ENCODE data around the gene KPNA1.
"Not testable (repeated sequence)": the region's sequence is repeated elsewhere in the genome, so short reads cannot be mapped to it uniquely, and the experiment has no call there.

KPNA1 gene

DNA sequence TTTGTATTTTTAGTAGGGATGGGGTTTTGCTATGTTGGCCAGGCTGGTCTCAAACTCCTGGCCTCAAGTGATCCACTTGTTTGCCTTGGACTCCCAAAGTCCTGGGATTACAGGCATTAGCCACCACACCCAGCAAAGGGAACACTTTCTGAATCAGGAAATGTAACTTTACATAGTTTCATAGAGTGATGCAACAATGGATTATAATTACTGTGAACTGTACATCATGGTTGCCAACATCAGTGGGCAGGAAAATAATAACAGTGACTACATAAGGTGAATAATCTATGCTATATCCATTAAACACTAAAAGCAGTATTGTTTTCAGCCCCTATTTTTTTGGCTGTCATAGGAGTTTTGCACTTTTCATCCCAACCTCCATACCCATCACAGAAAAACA, 5.0 kb upstream of the KPNA1 start:
- FAIRE-seq, result no peak

DNA sequence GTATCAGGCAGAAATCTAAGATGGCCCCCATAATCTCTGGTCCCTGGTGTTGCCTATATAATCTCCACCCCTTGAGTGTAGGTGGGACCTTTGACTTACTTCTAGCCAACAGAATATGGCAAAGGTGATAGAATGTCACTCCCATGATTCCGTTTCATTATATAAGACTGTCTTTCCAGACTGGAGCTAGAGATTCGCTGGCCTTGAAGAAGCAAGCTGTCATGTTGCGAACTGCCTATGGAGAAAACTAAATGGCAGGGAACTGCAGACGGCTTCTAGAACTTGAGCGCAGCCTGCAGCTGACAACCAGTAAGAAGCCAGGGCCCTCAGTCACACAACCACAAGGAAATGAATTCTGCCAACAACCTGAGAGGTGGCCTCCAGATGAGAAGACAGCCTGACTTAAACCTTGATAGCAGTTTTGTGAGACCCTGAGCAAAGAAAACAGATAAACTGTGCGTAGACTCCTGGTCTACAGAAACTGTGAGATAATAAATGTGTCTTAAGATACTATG, 2.2 kb upstream of the KPNA1 start:
- FAIRE-seq, result no peak

DNA sequence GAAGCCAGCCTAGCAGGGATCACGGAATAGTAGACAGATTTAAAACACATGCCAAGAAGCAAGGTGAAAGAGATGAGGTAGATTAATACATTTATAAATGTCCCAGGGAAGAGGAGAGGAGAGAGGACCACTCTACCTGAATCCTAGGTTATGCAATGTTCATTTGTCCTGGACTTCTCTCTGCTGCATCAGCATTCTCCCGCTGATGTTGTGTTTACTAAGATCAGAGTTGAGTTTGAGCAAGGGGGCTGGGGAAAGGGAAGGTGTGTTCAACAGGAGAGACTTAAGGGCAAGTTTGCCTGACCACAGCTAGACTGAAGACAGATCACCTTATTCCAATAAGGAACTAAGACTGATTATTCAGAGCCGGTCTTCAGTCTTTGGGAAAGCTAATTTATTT, 1.1 kb upstream of the KPNA1 start:
- FAIRE-seq, result no peak

DNA sequence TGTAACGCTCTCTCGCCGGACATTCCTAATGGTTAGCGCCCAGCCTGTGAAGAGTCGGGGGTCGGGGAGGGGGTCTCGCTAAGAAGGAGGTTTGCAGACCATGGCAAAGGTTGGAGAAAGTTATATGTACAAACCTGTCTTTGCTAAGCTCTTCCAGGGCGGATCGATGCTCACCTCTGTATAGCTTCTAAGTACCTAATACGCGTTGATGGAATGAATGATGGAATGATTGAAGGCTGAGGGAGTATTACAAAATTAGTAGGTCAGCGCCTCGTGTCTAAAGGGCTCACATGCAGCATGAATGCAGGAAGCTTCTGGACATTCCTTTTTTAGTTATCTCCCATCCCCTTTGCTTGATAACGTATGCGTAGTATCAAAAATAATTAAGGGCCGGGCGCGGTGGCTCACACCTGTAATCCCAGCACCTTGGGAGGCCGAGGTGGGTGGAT, 305 bp upstream of the KPNA1 start:
- no peak for FAIRE-seq

DNA sequence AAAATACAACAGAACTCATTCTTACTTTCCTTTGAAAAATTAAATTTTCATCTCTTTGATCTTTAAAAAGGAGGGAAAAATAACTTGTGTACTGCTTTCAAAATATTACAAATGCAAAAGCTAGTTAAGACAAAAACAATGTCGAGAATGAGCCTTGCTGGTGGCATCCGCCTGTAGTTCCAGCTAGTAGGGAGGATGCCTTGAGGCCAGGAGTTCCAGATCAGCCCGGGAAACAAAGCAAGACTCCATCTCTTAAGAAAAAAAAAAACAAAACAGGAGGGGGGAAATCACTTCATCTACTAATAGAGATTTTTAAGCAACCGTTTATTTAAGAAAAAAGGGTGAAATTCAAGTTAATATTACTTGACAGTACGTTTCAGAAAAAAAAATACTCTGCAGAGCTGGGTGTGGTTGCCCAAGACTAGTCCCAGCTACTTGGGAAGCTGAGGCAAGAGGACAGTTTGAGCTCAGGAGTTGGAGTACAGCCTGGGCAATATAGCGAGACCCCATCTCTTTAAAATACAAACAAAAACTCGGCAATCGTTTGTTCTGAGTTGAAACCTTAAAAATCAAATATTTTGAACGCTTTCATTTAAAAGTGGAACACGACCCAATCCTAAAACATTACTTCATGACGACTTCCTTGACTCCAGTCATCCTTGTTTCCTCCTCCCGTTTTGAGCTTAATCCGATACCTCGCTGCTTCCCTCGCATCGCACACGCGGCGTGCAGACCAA, 1.2 kb downstream of the KPNA1 start:
- FAIRE-seq, result no peak

DNA sequence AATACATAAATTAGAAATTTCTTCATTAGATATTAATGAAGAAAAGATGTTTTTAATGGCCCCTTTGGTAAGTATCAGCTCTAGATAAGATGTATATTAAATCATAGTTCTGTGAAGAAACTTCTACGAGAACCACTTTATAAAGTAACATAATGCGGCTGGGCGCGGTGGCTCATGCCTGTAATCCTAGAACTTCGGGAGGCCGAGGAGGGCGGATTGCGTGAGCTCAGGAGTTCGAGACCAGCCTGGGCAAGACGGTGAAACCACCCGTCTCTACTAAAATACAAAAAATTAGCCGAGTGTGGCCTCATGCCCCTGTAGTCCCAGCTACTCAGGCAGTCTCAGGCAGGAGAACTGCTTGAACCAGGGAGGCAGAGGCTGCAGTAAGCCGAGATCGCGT, 2.5 kb downstream of the KPNA1 start:
- no peak for FAIRE-seq

DNA sequence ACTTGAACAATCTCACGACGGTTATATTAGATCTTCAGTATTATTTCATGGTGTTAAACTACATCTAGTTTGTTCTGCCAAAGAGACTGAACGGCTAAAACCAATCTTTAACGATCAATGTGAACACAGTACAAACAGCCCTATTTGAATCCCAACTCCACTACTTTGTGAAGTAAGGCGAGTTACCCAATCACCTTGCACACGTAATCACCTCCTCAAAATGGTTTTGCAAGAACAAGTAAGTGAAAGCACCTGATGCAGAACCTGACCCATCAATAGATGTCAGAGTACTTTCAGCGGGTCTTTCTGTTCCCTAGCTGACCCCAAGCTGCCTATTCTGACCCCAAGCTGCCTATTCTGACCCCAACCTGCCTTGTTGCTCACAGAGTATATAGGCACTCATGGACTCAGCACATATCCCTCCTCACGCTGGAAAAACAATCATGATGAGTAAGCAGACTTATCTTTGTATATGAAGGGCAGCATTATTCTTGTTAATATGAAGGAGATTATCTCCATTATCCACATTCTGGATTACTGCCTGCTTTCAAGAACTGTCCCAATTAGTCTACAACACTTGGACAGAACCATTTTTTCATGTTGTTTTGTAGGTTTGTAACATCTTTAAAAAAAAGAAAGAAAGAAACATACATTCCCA, 3.7 kb downstream of the KPNA1 start:
- FAIRE-seq, result no peak

DNA sequence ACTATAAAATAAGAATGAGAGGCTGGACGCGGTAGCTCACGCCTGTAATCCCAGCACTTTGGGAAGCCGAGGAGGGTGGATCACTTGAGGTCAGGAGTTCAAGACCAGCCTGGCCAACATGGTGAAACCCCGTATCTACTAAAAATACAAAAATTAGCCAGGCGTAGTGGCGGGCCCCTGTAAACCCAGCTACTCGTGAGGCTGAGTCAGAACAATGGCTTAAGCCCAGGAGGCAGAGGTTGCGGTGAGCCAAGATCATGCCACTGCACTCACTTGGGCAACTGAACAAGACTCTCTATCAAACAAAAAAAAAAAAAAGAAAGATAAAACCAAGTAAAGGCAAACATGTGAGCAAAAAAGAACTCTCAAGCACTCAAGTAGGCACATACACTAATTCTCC, 5.8 kb downstream of the KPNA1 start:
- FAIRE-seq, result not testable (repeated sequence)

DNA sequence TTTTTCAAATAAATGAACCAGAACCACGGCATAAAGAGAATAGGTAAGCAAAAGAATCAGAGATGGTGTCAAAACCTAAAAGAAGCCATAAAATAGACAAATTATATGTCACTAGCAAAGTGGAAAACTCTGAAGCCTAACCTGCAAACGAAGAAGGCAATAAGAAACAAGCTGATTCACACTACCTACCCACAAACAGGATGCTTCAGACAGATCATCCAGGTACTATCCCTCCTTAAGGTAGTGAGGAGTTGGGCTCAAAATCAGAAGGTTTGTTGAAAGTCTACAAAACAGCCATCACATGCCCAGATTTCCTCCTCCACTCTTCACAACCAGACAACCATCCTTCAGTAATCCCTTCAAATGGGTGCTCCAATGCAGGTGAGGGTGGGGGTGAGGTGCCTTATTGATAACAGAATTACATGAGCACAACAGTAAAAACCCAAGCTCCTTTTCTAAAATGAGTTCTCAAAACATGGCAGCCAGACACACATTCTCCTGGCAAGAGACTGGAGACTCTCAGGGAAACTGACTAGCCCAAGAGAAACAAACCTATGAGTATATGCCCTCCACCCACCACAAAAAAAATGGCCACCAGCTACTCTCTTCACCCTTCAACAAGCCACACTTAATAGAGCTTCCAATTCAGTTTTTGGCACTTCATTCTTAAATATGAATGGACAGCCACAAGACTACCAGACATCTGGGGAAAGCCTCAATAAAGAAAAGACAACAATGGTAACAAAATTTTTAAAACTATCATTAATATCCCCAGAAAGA, 6.4 kb downstream of the KPNA1 start:
- FAIRE-seq, result no peak

DNA sequence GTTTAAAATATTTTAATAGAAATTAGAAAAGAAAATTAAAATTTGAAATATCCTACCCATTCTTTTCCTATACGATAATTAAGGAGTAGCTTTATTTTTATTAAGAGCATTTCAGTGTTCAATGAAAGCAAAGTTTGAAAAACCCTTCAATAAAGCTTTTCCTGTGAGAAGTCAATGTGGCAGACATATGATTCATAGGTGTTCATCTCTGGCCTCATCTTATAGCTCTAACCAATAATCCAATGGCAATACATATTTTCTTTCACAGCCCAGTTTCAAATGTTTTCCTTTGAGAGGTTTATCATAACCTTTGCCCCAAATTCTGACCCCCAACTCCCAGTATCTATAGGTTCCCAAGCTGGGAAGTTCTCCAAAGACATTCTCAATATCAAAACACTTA, 8.3 kb downstream of the KPNA1 start:
- no peak for FAIRE-seq

DNA sequence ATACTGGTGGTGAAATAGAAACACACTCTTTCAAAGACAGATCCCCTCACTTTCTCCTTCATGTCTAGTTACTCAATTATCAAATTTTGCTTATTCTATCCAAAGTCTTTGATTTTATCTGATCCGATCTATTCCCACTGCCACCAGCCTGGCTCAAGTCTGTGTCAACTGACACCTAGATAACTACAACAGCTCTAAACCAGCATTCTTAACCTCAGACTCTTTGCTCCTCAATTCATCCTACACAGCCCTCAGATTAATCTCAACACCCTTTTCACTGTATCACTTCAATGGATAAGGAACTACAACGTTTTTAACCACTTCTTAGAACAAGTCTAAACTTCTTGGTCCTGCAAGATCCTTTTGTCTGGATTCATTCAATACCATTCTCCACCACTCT, 9.1 kb downstream of the KPNA1 start:
- FAIRE-seq, result no peak

DNA sequence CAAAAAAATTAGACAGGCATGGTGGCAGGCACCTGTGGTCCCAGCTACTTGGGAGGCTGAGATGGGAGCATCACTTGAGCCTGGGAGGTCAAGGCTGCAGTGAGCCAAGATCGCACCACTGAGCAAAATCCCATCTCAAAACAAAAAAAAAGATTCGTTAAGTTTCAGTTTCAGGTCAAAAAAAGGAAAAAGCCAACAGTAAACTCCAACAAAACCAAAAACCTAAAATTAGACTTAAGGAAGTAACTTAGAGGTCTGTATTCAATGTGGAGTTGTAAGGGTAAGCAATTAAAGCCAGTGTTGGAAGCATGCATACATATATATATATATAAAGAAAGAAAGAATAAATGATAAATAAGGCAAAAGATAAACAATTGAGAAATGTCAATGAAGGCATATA, 11.8 kb downstream of the KPNA1 start:
- no peak for FAIRE-seq

DNA sequence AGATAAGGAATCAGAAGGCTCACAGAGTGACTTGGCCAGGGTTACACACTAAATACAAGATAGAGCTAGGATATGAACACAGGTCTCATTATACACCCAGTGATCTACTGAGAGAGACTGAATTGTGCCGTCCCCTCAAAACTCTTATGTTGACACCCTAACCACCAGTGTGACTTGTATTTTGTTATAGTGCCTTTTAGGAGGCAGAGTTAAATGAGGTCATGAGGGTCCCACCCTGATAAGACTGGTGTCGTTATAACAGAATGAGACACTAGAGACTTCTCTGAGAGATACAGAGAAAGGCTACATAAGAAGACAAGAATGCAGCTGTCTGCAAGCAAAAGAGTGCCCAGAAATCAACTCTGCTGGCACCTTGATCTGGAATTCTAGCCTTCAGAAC, 12.6 kb downstream of the KPNA1 start:
- no peak for FAIRE-seq

DNA sequence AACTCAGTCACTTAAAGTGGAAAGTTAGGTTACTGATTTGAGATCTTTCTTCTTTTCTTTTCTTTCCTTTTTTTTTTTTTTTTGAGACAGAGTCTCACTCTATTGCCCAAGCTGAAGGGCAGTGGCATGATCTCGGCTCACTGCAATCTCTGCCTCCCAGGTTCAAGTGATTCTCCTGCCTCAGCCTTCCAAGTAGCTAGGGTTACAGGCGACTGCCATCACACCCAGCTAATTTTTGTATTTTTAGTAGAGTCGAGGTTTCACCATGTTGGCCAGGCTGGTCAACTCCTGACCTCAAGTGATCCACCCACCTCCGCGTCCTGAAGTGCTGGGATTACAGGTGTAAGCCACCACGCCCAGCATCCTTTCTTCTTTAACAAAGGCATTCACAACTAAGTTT, 13.8 kb downstream of the KPNA1 start:
- not testable (repeated sequence) for FAIRE-seq

DNA sequence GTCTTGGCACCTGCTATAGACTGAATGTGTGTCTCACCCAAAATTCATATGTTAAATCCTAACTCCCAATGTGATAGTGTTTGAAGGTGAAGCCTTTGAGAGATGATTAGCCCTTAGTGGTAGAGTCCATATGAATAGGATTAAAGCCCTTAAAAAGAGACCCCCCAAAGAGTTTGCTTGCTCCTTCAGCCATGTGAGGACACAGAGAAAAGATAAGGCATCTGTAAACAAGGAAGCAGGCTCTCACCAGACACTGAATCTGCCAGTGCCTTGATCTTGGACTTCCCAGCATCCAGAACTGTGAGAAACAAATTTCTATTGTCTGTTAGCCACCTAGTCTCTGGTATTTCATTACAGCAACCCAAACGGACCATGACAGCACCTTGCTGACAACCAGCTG, 16.6 kb downstream of the KPNA1 start:
- no peak for FAIRE-seq

DNA sequence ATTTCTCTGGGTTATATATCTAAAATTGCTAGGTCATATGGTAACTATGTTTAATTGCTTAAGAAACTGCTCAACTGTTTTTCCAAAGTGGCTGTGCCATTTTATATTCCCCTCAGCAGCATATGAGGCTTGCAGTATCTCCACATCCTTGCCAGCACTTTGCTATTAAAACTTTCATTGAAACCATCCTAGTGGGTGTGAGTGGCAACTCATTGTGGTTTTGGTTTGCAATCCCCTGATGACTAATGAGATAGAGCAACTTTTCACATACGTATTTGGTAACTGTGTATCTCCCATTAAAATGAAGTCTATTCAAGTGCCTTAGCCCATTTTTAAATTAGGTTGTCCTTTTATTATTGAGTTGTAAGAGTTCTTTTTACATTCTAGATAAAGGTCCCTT, 17.3 kb downstream of the KPNA1 start:
- FAIRE-seq, result peak; percentile 92

DNA sequence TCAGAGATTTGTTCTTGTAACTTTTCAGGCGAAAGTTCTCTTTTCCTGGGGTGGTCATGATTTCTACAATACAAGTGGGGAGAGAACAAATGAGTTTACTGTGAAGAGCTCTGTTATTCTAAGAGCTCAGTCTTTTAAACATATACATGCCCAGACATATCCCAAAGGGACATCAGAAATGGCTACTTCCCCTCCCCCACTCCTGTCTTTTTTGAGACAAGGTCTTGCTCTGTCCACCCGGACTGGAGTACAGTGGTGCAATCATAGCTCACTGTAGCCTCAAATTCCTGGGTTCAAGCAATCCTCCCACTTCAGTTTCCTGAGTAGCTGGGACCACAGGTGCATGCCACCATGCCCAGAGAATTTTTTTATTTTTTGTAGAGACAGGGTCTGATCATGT, 18.2 kb downstream of the KPNA1 start:
- no peak for FAIRE-seq

DNA sequence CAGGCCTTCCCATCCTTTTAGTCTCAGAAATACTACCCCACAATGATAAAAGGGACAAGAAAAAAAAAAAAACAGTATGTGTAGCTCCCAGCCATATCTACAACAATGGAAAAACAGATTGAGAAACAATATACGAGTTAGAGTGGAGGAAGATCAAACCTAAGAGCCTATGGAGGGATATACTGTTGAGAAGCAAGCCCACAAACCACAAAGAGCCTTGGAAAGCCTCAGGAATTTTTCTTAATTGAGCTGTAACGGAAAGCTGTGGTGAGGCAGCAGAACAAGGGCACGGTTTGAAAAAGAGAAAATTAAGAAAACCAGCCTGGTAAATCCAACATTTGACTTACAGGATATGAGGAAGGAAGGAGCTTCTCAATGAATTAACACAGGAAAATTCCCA, 21.4 kb downstream of the KPNA1 start:
- no peak for FAIRE-seq

DNA sequence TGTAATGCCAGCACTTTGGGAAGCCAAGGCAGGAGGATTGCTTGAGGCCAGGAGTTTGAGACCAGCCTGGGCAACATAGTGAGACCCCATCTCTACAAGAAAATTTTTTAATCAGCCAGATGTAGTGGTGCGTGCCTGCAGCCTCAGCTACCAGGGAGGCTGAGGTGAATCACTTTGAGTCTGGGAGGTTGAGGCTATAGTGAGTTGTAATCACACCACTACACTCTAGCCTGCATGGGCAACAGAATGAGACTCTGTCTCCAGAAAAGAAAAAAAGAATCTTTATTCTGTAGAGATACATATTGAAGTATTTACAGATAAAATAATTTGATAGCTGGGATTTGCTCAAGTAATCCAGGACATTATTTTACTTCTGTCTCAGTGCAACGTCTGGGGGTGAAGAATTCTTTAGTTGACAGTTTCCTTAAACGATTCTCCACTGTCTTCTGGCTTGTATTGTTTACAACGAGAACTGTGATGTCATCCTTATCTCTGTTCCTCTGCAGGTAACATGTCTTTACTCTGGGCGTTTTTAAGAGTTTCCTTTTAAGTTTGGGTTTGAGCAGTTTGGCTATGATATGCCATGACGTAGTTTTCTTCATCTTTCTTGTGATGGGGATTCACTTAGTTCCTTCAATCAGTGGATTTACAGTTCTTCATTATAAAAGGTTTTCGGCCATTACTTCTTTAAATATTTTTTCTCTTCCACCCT, 26.3 kb downstream of the KPNA1 start:
- no peak for FAIRE-seq

DNA sequence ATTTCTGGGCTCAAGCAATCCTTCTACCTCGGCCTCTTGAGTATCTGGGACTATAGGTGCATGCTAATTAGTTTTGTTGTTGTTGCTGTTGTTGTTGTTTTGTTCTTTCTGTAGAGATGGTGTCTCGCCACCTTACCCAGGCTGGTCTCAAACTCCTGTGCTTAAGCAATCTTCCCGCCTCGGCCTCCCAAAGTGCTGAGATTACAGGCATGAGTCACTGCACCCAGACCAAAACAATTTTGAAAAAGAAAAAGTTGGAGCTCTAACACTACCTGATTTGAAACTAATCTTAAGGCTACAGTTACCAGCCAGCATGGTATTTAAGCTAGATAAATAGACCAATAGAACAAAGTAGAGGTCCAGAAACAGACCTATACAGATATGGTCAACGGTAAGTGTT, 29.8 kb downstream of the KPNA1 start:
- no peak for FAIRE-seq

DNA sequence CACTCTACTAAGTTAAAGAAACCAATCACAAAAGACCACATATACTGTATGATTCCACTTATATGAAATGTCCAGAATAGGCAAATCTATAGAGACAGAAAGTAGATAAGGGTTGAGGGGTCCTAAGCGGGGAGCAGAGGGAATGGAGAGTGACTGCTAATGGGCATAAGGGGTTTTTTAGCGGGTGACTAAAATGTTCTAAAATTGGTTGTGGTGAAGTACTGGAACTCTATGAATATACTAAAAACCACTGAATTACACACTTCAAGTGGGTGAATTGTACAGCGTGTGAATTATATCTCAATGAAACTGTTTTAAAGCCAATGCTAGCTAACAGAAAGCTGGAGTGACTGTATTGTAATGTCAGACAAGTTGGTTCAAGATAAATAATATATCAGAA, 33.3 kb downstream of the KPNA1 start:
- FAIRE-seq, result no peak

DNA sequence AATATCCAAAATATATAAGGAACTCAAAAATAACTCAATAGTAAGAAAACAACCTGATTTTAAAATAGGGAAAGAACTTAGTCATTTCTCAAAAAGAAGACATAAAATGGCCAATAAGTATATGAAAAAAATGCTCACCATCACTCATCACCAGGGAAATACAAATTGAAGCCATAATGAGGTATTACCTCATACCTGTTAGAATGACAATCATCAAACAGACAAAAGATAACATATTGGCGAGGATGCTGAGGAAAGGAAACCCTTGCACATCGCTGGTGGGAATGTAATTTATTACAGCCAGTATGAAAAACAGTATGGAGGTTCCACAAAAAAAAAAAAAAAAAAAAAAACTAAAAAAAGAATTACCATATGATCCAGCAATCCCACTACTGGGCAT, 38.2 kb downstream of the KPNA1 start:
- FAIRE-seq, result no peak

DNA sequence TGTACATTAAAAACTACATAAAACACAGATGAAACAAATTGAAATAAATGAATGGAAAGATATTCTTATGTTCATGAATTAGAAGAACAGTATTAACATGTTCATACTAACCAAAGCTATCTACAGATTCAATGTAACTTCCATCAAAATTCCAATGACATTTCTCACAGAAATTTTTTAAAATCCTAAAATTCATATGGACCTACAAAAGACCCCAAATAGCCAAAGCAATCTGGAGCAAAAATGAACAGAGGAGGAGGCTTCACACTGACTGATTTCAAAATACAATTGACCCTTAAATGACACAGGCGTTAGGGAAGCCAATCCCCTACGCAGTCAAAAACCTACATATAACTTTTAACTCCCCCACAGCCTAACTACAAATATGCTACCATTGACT, 39.4 kb downstream of the KPNA1 start:
- FAIRE-seq, result no peak

All from islet of Langerhans (tissue), 1 donor.